Breast epithelium (tissue), 3 donors: ENCODE measurements around the gene TAF6L.

ENCODE experiments used
- POLR2A ChIP-seq: fragments of 450-650 bp; IDR thresholded peaks from one replicate; pipeline ENCODE4 v1.6.1; 2016; ENCODE audit warnings: antibody characterized with exemption, mild to moderate bottlenecking, moderate library complexity
- POLR2AphosphoS5 ChIP-seq, 3 donors: sonication (generic); formaldehyde crosslinking; IDR thresholded peaks; one replicate each; pipeline ENCODE4 v1.6.1; 2017; ENCODE audit warnings: antibody characterized with exemption in 3 of 3
- TF ChIP-seq, protein P1 (sequence below), 3 donors: fragments of 450-650 bp; IDR thresholded peaks; one replicate each; pipeline ENCODE4 v1.5.1; 2016 to 2017; ENCODE audit warnings: antibody characterized with exemption in 3 of 3, mild to moderate bottlenecking in 3 of 3, moderate library complexity in 3 of 3

DNA sequence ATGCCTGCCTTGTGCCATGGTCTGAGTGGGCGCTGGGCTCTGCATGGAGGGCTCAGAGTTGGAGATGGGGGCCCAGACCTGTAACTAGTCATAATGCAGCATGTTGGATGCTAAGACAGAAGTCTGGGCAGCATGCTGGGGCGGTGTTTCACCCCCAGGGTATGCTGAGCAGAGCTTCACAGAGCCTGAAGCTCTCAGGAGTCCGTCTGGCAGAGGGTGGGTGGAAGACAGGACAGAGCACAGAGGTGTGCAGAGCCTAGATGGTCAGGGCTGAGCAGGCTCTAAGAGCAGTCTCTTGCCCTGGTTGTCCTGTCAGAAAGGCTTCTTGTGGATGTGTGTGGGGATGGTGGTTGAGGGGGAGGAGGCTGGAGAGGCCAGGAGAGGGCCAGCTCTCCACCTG lies 7.2 kb downstream of the TAF6L start:
- TF ChIP-seq, protein P1, sequence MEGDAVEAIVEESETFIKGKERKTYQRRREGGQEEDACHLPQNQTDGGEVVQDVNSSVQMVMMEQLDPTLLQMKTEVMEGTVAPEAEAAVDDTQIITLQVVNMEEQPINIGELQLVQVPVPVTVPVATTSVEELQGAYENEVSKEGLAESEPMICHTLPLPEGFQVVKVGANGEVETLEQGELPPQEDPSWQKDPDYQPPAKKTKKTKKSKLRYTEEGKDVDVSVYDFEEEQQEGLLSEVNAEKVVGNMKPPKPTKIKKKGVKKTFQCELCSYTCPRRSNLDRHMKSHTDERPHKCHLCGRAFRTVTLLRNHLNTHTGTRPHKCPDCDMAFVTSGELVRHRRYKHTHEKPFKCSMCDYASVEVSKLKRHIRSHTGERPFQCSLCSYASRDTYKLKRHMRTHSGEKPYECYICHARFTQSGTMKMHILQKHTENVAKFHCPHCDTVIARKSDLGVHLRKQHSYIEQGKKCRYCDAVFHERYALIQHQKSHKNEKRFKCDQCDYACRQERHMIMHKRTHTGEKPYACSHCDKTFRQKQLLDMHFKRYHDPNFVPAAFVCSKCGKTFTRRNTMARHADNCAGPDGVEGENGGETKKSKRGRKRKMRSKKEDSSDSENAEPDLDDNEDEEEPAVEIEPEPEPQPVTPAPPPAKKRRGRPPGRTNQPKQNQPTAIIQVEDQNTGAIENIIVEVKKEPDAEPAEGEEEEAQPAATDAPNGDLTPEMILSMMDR (IDR thresholded peaks at IDR 0.05), result no peak
- TF ChIP-seq POLR2AphosphoS5 (IDR thresholded peaks at IDR 0.05), result no peak
- no peak for TF ChIP-seq POLR2A
